DND-41 (cell line): ENCODE results near the gene OSBP2.

Source experiments
- ATAC-seq: fragments of 200-7000 bp; cut with Tn5 transposase; 3 replicates; pipeline ENCODE4 v1.9.1; 2021; ENCODE audit warnings: low read depth; ENCODE audit not compliant: insufficient read depth
- DNase-seq: peaks from one replicate; pipeline ENCODE4 v3.0.0-alpha.2; 2020
- H2AFZ ChIP-seq: 2 replicates; pipeline ENCODE4 v1.6.0; 2012; ENCODE audit warnings: low read depth, low read length
- H3K27ac ChIP-seq: 2 replicates; pipeline ENCODE4 v1.5.1; 2012; ENCODE audit warnings: low read length, inconsistent platforms
- H3K27me3 ChIP-seq: fragments of 200-600 bp; sonication (generic); 2 replicates; pipeline ENCODE4 v1.6.0; 2012; ENCODE audit warnings: low read length, mild to moderate bottlenecking, inconsistent platforms; ENCODE audit not compliant: insufficient read depth, poor library complexity
- H3K36me3 ChIP-seq: 2 replicates; pipeline ENCODE4 v1.5.1; 2012; ENCODE audit warnings: low read length, inconsistent platforms; ENCODE audit not compliant: insufficient read depth
- H3K4me1 ChIP-seq: 2 replicates; pipeline ENCODE4 v1.5.1; 2012; ENCODE audit warnings: mild to moderate bottlenecking, low read length; ENCODE audit not compliant: insufficient read depth
- H3K4me2 ChIP-seq: 2 replicates; pipeline ENCODE4 v1.6.0; 2012; ENCODE audit warnings: mild to moderate bottlenecking, moderate library complexity, low read length, inconsistent platforms; ENCODE audit not compliant: insufficient read depth
- H3K4me3 ChIP-seq, 2 experiments: fragments of 200-600 bp in 1 of 2; shearing (Covaris generic) in 1 of 2; 2 replicates each; pipeline ENCODE4 v1.5.1; 2012 to 2016; ENCODE audit warnings: inconsistent platforms in 2 of 2, low read length in 2 of 2, mild to moderate bottlenecking in 2 of 2, low read depth in 1 of 2, moderate library complexity in 1 of 2
- H3K79me2 ChIP-seq: 2 replicates; pipeline ENCODE4 v1.6.0; 2012; ENCODE audit warnings: low read length, inconsistent platforms; ENCODE audit not compliant: insufficient read depth
- H3K9ac ChIP-seq: 2 replicates; pipeline ENCODE4 v1.6.0; 2012; ENCODE audit warnings: low read depth, mild to moderate bottlenecking, inconsistent platforms, low read length, moderate library complexity
- H3K9me3 ChIP-seq: 2 replicates; pipeline ENCODE4 v1.5.1; 2012; ENCODE audit warnings: low read length, moderate library complexity, mild to moderate bottlenecking, inconsistent platforms; ENCODE audit not compliant: insufficient read depth, severe bottlenecking
- H4K20me1 ChIP-seq: 2 replicates; pipeline ENCODE4 v1.6.0; 2012; ENCODE audit warnings: low read length; ENCODE audit not compliant: insufficient read depth
- CTCF ChIP-seq: IDR thresholded peaks from 2 replicates; pipeline ENCODE4 v1.5.1; 2012; ENCODE audit warnings: borderline replicate concordance, low read length, moderate library complexity, mild to moderate bottlenecking; ENCODE audit not compliant: poor library complexity, severe bottlenecking; ENCODE audit errors: extremely low read depth
- EZH2 ChIP-seq: IDR thresholded peaks from 3 replicates; pipeline ENCODE4 v1.6.1; 2012; ENCODE audit warnings: borderline replicate concordance, low read depth, mild to moderate bottlenecking, moderate library complexity, low read length, inconsistent platforms; ENCODE audit not compliant: severe bottlenecking

Gene OSBP2

GRCh38 chr22:30695351-30695851 lies 727 bp downstream of the OSBP2 start:
- no peaks in the 10 kb centered on the region for H4K20me1 ChIP-seq
- H3K9ac ChIP-seq: no peak overlapping the region
- H3K4me2 ChIP-seq: no peak overlapping the region
- H3K4me3 ChIP-seq: no peak overlapping the region
- H3K36me3 ChIP-seq: no peaks in the 10 kb centered on the region
- ATAC-seq: no peak
- peaks cover 18% of the 10 kb centered on the region for H3K27me3 ChIP-seq
- no peaks in the 10 kb centered on the region for H3K4me1 ChIP-seq
- no peak for DNase-seq
- TF ChIP-seq CTCF (no peak), EZH2 (no peak)
- H3K79me2 ChIP-seq: no peaks in the 10 kb centered on the region
- no peak overlapping the region for H2AFZ ChIP-seq
- H3K9me3 ChIP-seq: no peaks in the 10 kb centered on the region
- H3K27ac ChIP-seq: no peak overlapping the region

GRCh38 chr22:30695871-30696655 lies 1.4 kb downstream of the OSBP2 start:
- Histone ChIP-seq H3K79me2 (no peaks in the 10 kb centered on the region), H3K4me3 (no peak overlapping the region), H3K27ac (no peak overlapping the region), H3K9ac (no peak overlapping the region), H3K4me1 (no peaks in the 10 kb centered on the region), H3K36me3 (no peaks in the 10 kb centered on the region), H4K20me1 (no peaks in the 10 kb centered on the region), H3K9me3 (no peaks in the 10 kb centered on the region), H3K4me2 (no peak overlapping the region), H3K27me3 (peaks cover 17% of the 10 kb centered on the region), H2AFZ (no peak overlapping the region)
- DNase-seq (no peak), ATAC-seq (no peak)
- TF ChIP-seq CTCF: no peak
- no peak for TF ChIP-seq EZH2

GRCh38 chr22:30697975-30698374 lies 3.3 kb downstream of the OSBP2 start:
- H3K9me3 ChIP-seq: no peaks in the 10 kb centered on the region
- no peaks in the 10 kb centered on the region for H3K4me1 ChIP-seq
- H3K27ac ChIP-seq: no peak overlapping the region
- DNase-seq (no peak), ATAC-seq (no peak)
- H3K9ac ChIP-seq: no peak overlapping the region
- no peaks in the 10 kb centered on the region for H3K36me3 ChIP-seq
- H3K4me3 ChIP-seq: no peak overlapping the region
- H3K27me3 ChIP-seq: peaks cover 18% of the 10 kb centered on the region
- TF ChIP-seq EZH2 (no peak), CTCF (no peak)
- H3K79me2 ChIP-seq: no peaks in the 10 kb centered on the region
- no peaks in the 10 kb centered on the region for H4K20me1 ChIP-seq
- H3K4me2 ChIP-seq: no peak overlapping the region
- H2AFZ ChIP-seq: no peak overlapping the region
